Smooth muscle cell of the brain vasculature (primary cell): ENCODE data around the gene DAB2.

Experiments
- DNase-seq: peaks from one replicate; pipeline ENCODE4 v3.0.0-alpha.2; 2012; ENCODE audit warnings: low read depth, low spot score

The DAB2 gene

GRCh38 chr5:39424736-39425637 is at the start of gene DAB2:
Gene DAB2 (minus strand): TSS chr5:39424980. CDS start chr5:39394320, 30,660 bp downstream.
- peak; percentile 88 for DNase-seq

GRCh38 chr5:39473156-39473775 is 48.5 kb upstream of the DAB2 start:
- peak; percentile 71 for DNase-seq

GRCh38 chr5:39471836-39472508 is 47.2 kb upstream of the DAB2 start:
- no peak for DNase-seq

- no peak for DNase-seq
Observed at GRCh38 chr5:39470811-39471210, 46.0 kb upstream of the DAB2 start.

GRCh38 chr5:39469777-39470415 is 45.1 kb upstream of the DAB2 start:
- DNase-seq = no peak

GRCh38 chr5:39469176-39469575 is 44.4 kb upstream of the DAB2 start:
- no peak for DNase-seq

GRCh38 chr5:39466846-39467245 is 42.1 kb upstream of the DAB2 start:
- no peak for DNase-seq

GRCh38 chr5:39465843-39466242 is 41.1 kb upstream of the DAB2 start:
- DNase-seq = no peak

- DNase-seq = no peak
Observed at GRCh38 chr5:39465097-39465496, 40.3 kb upstream of the DAB2 start.

- DNase-seq = no peak
Observed at GRCh38 chr5:39464088-39464487, 39.3 kb upstream of the DAB2 start.

GRCh38 chr5:39462211-39462610 is 37.4 kb upstream of the DAB2 start:
- no peak for DNase-seq

GRCh38 chr5:39461007-39461682 is 36.4 kb upstream of the DAB2 start:
- DNase-seq = no peak

GRCh38 chr5:39459907-39460306 is 35.1 kb upstream of the DAB2 start:
- DNase-seq = no peak

GRCh38 chr5:39459071-39459470 is 34.3 kb upstream of the DAB2 start:
- DNase-seq = no peak

GRCh38 chr5:39455645-39456044 is 30.9 kb upstream of the DAB2 start:
- DNase-seq = no peak

- DNase-seq = no peak
Observed at GRCh38 chr5:39453606-39454005, 28.8 kb upstream of the DAB2 start.

- DNase-seq = no peak
Observed at GRCh38 chr5:39452846-39453245, 28.1 kb upstream of the DAB2 start.

- DNase-seq = no peak
Observed at GRCh38 chr5:39451276-39451941, 26.6 kb upstream of the DAB2 start.

- no peak for DNase-seq
Observed at GRCh38 chr5:39450487-39450886, 25.7 kb upstream of the DAB2 start.

GRCh38 chr5:39449591-39449990 is 24.8 kb upstream of the DAB2 start:
- DNase-seq = no peak
